GM19463 (cell line): ENCODE measurements around the gene RRAGB.
"Not testable (repeated sequence)": the region's sequence is repeated elsewhere in the genome, so short reads cannot be mapped to it uniquely, and the experiment has no call there.

Experiments used
- ATAC-seq: cut with Tn5 transposase; IDR thresholded peaks from one replicate; pipeline ENCODE4 v1.9.1; 2021; ENCODE audit warnings: mild to moderate bottlenecking, moderate library complexity; ENCODE audit not compliant: unreplicated experiment

Gene RRAGB

GRCh38 chrX:55717521-55718497 is at the start of gene RRAGB:
Gene RRAGB (plus strand): TSS chrX:55717749. CDS start chrX:55718328, 579 bp downstream.
- peak; percentile 94 for ATAC-seq

- no peak for ATAC-seq
Observed at GRCh38 chrX:55668084-55668483, 49.5 kb upstream of the RRAGB start.

GRCh38 chrX:55688579-55688978 is 29.0 kb upstream of the RRAGB start:
- ATAC-seq: not testable (repeated sequence)

GRCh38 chrX:55695227-55696018 is 22.1 kb upstream of the RRAGB start:
- ATAC-seq: no peak

- no peak for ATAC-seq
Observed at GRCh38 chrX:55697381-55697780, 20.2 kb upstream of the RRAGB start.

GRCh38 chrX:55702671-55703070 is 14.9 kb upstream of the RRAGB start:
- ATAC-seq: no peak

GRCh38 chrX:55703436-55703835 is 14.1 kb upstream of the RRAGB start:
- not testable (repeated sequence) for ATAC-seq

- ATAC-seq: not testable (repeated sequence)
Observed at GRCh38 chrX:55705066-55705465, 12.5 kb upstream of the RRAGB start.

- ATAC-seq: no peak
Observed at GRCh38 chrX:55709735-55710134, 7.8 kb upstream of the RRAGB start.

GRCh38 chrX:55710701-55711100 is 6.8 kb upstream of the RRAGB start:
- ATAC-seq: no peak

- ATAC-seq: no peak
Observed at GRCh38 chrX:55713631-55714030, 3.9 kb upstream of the RRAGB start.

GRCh38 chrX:55714161-55714560 is 3.4 kb upstream of the RRAGB start:
- ATAC-seq: no peak

- no peak for ATAC-seq
Observed at GRCh38 chrX:55715847-55716246, 1.7 kb upstream of the RRAGB start.

- no peak for ATAC-seq
Observed at GRCh38 chrX:55716937-55717336, 612 bp upstream of the RRAGB start.

GRCh38 chrX:55731826-55732225 is 14.3 kb downstream of the RRAGB start:
- no peak for ATAC-seq

- ATAC-seq: no peak
Observed at GRCh38 chrX:55738969-55739368, 21.4 kb downstream of the RRAGB start.

- ATAC-seq: no peak
Observed at GRCh38 chrX:55742649-55743048, 25.1 kb downstream of the RRAGB start.

- ATAC-seq: not testable (repeated sequence)
Observed at GRCh38 chrX:55748463-55748862, 30.9 kb downstream of the RRAGB start.

GRCh38 chrX:55750256-55750655 is 32.7 kb downstream of the RRAGB start:
- ATAC-seq: no peak

GRCh38 chrX:55754861-55755294 is 37.3 kb downstream of the RRAGB start:
- ATAC-seq: peak; percentile 95

- ATAC-seq: no peak
Observed at GRCh38 chrX:55758033-55758432, 40.5 kb downstream of the RRAGB start.

- no peak for ATAC-seq
Observed at GRCh38 chrX:55759478-55759877, 41.9 kb downstream of the RRAGB start.
